Measurements from ENCODE around the gene ADAMTS2.
"Not testable (repeated sequence)": the region's sequence is repeated elsewhere in the genome, so short reads cannot be mapped to it uniquely, and the experiment has no call there.

Gene ADAMTS2

GRCh38 chr5:179225387-179225786 lies 119.9 kb downstream of the ADAMTS2 start:
- no peak for DNase-seq

GRCh38 chr5:179224741-179225140 lies 120.5 kb downstream of the ADAMTS2 start:
- DNase-seq: no peak

GRCh38 chr5:179223961-179224360 lies 121.3 kb downstream of the ADAMTS2 start:
- DNase-seq: no peak

GRCh38 chr5:179223528-179223927 lies 121.7 kb downstream of the ADAMTS2 start:
- no peak for DNase-seq

- DNase-seq: no peak
Measured at GRCh38 chr5:179222246-179223017, 122.8 kb downstream of the ADAMTS2 start.

- no peak for DNase-seq
Measured at GRCh38 chr5:179221877-179222220, 123.4 kb downstream of the ADAMTS2 start.

- no peak for DNase-seq
Measured at GRCh38 chr5:179221196-179221876, 123.9 kb downstream of the ADAMTS2 start.

- no peak for DNase-seq
Measured at GRCh38 chr5:179220716-179221115, 124.5 kb downstream of the ADAMTS2 start.

- no peak for DNase-seq
Measured at GRCh38 chr5:179219661-179220620, 125.3 kb downstream of the ADAMTS2 start.

GRCh38 chr5:179218943-179219330 lies 126.3 kb downstream of the ADAMTS2 start:
- DNase-seq: no peak

GRCh38 chr5:179217956-179218942 lies 127.0 kb downstream of the ADAMTS2 start:
- no peak for DNase-seq

- no peak for DNase-seq
Measured at GRCh38 chr5:179217356-179217755, 127.9 kb downstream of the ADAMTS2 start.

- DNase-seq: not testable (repeated sequence)
Measured at GRCh38 chr5:179216381-179216780, 128.9 kb downstream of the ADAMTS2 start.

- no peak for DNase-seq
Measured at GRCh38 chr5:179215576-179215975, 129.7 kb downstream of the ADAMTS2 start.

- DNase-seq: no peak
Measured at GRCh38 chr5:179214678-179215077, 130.6 kb downstream of the ADAMTS2 start.

GRCh38 chr5:179212870-179213269 lies 132.4 kb downstream of the ADAMTS2 start:
- no peak for DNase-seq

- no peak for DNase-seq
Measured at GRCh38 chr5:179211631-179212030, 133.6 kb downstream of the ADAMTS2 start.

- DNase-seq: no peak
Measured at GRCh38 chr5:179211068-179211467, 134.2 kb downstream of the ADAMTS2 start.

GRCh38 chr5:179210478-179210877 lies 134.8 kb downstream of the ADAMTS2 start:
- DNase-seq: no peak

GRCh38 chr5:179209359-179210150 lies 135.7 kb downstream of the ADAMTS2 start:
- DNase-seq: no peak

GRCh38 chr5:179208706-179209358 lies 136.4 kb downstream of the ADAMTS2 start:
- DNase-seq: no peak

Measured in stimulated activated naive CD4-positive, alpha-beta T cell (primary cell).